ENCODE measurements around the gene C16orf96. TPM values are rescaled to one million over a fixed set of nuclear protein-coding genes. Genes with fewer than 3 reads are reported as not detected.

C16orf96 gene
- total RNA-seq, 2 donors from 2014 or later, result not detected

DNA sequence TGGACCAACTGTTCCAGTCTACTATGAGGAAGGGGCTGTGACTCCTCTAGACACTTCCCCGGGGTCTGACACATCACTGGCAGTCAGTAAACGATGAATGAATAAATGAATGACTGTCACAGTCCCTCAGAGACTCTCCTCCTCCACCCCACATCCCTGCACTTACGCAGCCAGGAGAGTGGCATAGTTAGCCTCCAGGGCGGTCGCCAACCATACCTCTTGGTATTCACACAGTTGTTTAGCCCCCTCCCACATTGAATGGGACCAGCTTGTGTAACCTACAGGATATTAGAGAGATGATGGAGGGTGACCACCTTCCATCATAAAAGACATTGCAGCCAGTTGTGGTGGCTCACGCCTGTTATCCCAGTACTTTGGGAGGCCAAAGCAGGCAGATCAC, 32.8 kb downstream of the C16orf96 start:
- ATAC-seq, result no peak
- H3K9me3 Mint-ChIP-seq, result no peaks in the 10 kb centered on the region
- H3K27ac Mint-ChIP-seq, result no peak overlapping the region
- no peaks in the 10 kb centered on the region for H3K36me3 Mint-ChIP-seq
- H3K27me3 Mint-ChIP-seq, result peaks cover 4 to 7% of the 10 kb centered on the region in 2 donors
- peaks cover 0 to 3% of the 10 kb centered on the region in 2 donors for H3K4me1 Mint-ChIP-seq (ENCODE audit: low read depth in 2 of 2)
- H3K4me3 Mint-ChIP-seq, result no peak overlapping the region
- no peak for DNase-seq (ENCODE audit: low spot score)

DNA sequence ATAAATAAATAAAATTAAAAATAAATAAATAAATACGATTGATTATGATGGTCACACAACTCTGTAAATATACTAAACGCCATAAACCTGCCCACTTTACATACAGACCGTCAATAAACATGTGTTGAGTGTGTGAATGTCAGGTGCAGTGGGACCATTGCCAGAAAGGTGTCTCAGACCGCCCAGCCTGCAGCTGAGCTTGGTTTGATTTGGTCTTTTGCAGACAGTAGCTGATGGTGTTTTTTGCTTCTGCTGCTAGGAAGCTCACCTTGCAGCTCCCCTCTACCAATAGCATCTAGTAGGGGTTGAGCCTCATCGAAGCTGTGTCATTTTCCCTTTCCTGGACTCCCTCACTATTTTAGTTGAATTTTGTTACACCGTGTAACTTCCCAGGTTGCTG, 35.1 kb downstream of the C16orf96 start:
- Mint-ChIP-seq H3K36me3 (no peaks in the 10 kb centered on the region), H3K4me1 (ENCODE audit: low read depth in 2 of 2) (no peaks in the 10 kb centered on the region)
- ATAC-seq, result no peak

DNA sequence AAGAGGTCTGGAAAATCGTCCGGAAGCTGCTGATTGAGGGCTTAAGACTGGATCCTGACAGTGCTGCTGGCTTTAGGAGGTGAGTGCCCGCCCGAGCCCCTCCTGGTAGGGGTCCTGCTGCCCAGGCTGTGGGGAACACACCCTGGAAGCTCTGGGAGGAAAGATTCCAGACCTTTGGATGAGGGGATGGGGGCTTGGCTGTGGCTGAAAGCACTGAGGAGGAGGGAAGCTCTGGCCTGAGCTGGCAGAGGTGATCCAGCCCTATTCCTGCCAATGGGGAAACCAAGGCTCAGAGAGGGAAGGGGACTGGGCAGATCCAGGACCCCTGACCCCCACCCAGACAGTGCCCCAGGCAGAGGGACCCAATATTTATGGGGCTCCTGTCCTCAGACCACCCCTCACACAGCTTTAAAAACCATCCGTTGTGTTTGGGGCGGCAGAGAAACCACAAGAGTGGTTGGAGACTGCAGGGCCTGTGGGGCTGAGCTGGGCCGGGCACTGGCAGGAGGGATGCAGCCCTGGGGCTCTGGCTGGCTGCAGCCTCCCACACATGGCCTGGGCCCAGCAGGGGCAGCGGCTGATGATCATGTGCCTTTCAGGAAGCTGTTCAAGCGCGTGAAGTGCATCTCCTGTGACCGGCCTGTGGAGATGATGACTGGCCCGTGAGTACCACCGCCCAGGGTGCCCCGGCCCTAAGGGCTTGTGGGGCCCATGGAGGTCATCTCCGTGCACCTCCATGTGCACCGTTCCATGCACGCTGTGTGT, 35.7 kb downstream of the C16orf96 start:
- Mint-ChIP-seq H3K9me3 (no peaks in the 10 kb centered on the region), H3K36me3 (no peaks in the 10 kb centered on the region), H3K4me3 (no peak overlapping the region), H3K27ac (no peak overlapping the region), H3K27me3 (no peaks in the 10 kb centered on the region), H3K4me1 (ENCODE audit: low read depth in 2 of 2) (no peaks in the 10 kb centered on the region)
- DNase-seq (ENCODE audit: low spot score) (no peak), ATAC-seq (no peak)

More for the DNA sequence above, 35.1 kb downstream of the C16orf96 start:
- Mint-ChIP-seq H3K27ac (no peak overlapping the region), H3K4me3 (no peak overlapping the region), H3K9me3 (no peaks in the 10 kb centered on the region), H3K27me3 (no peaks in the 10 kb centered on the region)
- DNase-seq (ENCODE audit: low spot score), result no peak

DNA sequence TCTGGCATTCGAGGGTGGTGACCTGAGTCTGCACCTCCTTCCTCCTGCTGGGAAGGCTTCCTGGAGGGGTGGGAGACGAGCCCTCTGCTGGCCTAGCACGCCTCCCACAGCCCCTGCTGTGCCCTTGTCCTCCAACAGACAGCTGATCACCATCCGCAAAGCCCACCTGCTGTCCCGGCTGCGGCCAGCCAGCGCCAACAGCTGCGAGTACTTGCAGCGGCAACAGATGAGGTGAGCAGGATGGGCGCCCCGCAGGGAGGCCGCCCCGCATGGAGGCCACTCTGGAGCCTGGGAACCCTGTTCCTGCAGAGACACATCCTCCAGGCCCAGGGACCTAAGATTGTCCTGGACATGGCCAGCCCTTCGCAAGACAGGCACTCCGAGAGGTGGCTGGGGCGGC, 36.9 kb downstream of the C16orf96 start:
- H3K36me3 Mint-ChIP-seq, result no peaks in the 10 kb centered on the region
- no peaks in the 10 kb centered on the region for H3K9me3 Mint-ChIP-seq
- no peak overlapping the region for H3K27ac Mint-ChIP-seq
- H3K27me3 Mint-ChIP-seq, result no peaks in the 10 kb centered on the region
- H3K4me3 Mint-ChIP-seq, result no peak overlapping the region
- H3K4me1 Mint-ChIP-seq (ENCODE audit: low read depth in 2 of 2), result no peaks in the 10 kb centered on the region
- DNase-seq (ENCODE audit: low spot score) (no peak), ATAC-seq (no peak)

DNA sequence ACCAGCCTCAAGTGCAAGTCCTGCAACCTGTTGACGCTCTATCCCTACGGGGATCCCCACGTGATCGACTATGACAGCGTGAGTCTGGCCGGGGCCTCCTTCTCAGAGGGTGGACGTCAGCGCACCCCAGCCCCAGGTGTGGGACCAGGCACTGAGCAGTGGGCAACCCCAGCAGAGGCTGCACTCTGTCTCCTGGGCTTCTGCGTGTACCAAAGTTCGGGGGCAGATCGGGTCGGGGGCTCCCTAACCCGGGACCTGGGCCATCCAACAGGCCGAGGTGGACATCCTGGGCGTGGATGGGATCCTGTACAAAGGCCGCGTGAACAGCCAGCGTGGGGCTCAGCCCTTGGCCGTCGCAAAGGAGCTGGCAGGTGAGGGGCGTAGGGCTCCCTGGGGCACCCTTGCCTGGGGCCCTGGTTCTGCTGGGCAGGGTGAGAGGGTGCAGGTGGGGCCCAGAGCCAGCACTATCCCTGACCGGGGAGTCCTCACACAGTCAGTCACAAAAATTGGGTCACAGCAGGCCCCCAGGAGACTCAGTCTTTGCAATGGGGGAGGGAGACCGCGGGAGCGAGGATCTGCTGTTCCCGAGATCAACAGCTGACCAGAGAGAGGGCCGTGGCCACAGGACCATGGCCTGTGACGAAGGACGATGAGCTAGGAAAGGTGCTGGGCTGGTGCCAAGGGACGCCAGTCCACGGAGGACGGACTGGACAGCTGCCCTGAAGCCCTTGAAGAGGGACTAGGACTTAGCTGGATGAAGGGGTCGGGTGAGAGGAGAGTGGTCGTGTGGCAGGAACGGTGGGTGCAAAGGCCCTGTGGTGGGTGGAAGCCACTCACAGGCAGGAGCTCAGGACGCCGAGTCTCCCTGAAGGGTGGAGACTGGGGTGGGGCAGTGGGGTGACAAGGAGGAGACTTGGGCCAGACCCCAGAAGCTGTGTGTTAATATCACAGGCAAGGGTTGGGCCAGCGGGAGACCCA, 38.6 kb downstream of the C16orf96 start:
- Mint-ChIP-seq H3K36me3 (no peaks in the 10 kb centered on the region), H3K4me1 (ENCODE audit: low read depth in 2 of 2) (no peaks in the 10 kb centered on the region), H3K4me3 (no peak overlapping the region), H3K9me3 (no peaks in the 10 kb centered on the region), H3K27me3 (no peaks in the 10 kb centered on the region), H3K27ac (no peak overlapping the region)
- ATAC-seq (peak in 1 of 2 donors; percentile 32), DNase-seq (ENCODE audit: low spot score) (no peak)

DNA sequence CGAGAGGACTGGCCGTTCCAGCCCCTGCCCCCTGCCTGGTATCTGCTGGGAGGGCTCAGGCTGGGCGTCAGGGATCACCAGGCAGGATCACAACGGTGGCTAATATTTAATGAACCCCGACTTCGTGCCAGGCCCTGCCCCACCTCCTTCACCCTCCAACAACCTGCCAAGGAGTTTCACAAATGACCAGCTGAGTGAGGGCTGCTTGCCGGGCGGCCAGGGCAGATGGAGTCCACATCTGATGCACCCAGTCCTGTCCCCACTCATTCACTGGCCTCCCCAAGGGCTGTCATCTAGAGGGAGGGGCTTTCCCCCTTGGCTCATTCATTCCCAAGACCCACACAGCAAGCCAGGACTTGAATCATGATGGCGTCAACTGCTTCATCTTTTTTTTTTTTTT, 41.0 kb downstream of the C16orf96 start:
- ATAC-seq, result no peak
- Mint-ChIP-seq H3K27me3 (peaks cover 0 to 3% of the 10 kb centered on the region in 2 donors), H3K36me3 (no peaks in the 10 kb centered on the region), H3K27ac (no peak overlapping the region), H3K4me3 (no peak overlapping the region), H3K4me1 (ENCODE audit: low read depth in 2 of 2) (peaks cover 0 to 3% of the 10 kb centered on the region in 2 donors), H3K9me3 (no peaks in the 10 kb centered on the region)
- no peak for DNase-seq (ENCODE audit: low spot score)

DNA sequence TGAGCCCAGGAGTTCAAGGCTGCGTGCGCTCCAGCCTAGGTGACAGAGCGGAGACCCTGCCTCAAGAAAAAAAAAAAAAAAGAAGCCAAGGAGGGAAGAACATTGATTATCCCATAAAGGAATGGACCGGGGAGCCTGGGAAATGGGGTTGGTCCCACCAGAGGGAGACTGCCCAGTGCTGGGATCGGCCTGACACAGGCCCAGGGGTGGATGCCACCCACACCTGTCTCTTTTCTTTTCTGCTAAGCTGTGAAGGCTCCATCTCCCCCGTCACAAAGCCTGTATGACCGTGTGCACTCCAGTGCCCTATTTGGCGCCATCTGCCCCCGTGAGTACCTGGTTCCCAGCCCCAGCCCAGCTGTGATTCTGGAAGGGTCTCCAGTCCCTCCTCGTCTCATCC, 42.9 kb downstream of the C16orf96 start:
- ATAC-seq (peak in 1 of 2 donors; percentile 37), DNase-seq (ENCODE audit: low spot score) (no peak)
- Mint-ChIP-seq H3K4me3 (no peak overlapping the region), H3K9me3 (no peaks in the 10 kb centered on the region), H3K4me1 (ENCODE audit: low read depth in 2 of 2) (peaks cover 0 to 3% of the 10 kb centered on the region in 2 donors), H3K36me3 (no peaks in the 10 kb centered on the region), H3K27ac (no peak overlapping the region), H3K27me3 (peaks cover 0 to 3% of the 10 kb centered on the region in 2 donors)

DNA sequence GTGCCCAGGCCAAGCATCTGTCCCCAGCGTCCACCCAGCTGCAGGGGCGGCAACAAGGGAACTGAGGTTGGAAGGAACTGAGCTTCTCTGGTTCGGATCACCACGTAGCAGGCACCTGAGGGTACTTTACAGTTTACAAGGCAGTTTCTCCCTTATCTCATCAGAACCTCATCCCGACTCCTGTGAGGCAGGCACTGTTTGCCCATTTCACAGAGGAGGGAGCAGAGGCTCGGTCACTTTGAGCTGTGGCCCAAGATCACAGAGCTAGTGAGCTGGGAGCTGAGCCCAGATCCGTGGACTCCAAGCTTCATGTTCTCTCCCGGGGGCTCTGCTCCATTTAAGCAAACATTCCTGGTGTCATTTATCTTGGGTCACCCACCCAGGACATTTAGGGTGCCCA, 43.4 kb downstream of the C16orf96 start:
- H3K4me3 Mint-ChIP-seq, result no peak overlapping the region
- H3K36me3 Mint-ChIP-seq, result no peaks in the 10 kb centered on the region
- H3K27me3 Mint-ChIP-seq, result peaks cover 0 to 3% of the 10 kb centered on the region in 2 donors
- ATAC-seq (no peak), DNase-seq (ENCODE audit: low spot score) (no peak)
- no peaks in the 10 kb centered on the region for H3K9me3 Mint-ChIP-seq
- no peak overlapping the region for H3K27ac Mint-ChIP-seq
- H3K4me1 Mint-ChIP-seq (ENCODE audit: low read depth in 2 of 2), result peaks cover 0 to 3% of the 10 kb centered on the region in 2 donors

DNA sequence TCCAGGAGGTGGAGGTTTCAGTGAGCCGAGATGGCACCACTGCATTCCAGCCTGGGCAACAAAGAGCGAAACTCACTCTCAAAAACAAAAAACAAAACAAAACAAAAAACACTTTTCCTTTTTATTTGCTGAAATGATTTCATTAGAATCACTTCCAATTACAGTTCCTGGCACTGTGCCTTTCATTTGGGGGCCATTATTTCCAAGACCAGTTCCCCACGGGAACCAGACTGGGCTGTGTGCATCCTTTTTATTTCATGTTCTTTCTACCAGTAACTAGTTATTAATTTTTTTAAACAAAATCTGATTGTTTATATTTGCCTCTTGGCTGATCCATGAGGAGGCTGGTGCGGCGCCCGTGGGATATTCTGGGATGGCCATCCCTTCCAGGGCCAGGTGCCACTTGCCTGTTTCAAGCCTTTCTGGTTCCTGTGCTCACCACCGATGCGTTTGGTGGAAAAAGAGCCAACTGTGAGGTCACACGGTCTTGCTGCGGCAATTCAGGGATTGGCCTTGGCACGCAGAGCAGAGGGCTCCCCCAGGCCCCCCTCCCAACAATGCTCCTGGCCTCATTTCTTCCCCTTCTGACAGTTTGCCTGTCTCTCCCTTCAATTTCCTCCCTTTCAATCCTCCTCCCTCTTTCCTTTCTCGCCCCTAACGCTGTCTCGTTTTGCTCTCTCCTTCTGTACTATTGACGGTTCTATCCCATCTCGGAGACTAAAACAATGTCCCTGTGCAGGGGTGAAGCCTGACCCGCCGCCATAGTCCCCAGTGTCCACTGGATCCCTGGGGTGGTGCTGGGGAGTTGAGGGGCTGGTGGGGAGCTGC, 45.1 kb downstream of the C16orf96 start:
- Mint-ChIP-seq H3K4me3 (no peak overlapping the region), H3K27me3 (peaks cover 0 to 3% of the 10 kb centered on the region in 2 donors), H3K27ac (no peak overlapping the region), H3K36me3 (no peaks in the 10 kb centered on the region), H3K9me3 (no peaks in the 10 kb centered on the region), H3K4me1 (ENCODE audit: low read depth in 2 of 2) (peaks cover 0 to 3% of the 10 kb centered on the region in 2 donors)
- DNase-seq (ENCODE audit: low spot score) (no peak), ATAC-seq (no peak)

DNA sequence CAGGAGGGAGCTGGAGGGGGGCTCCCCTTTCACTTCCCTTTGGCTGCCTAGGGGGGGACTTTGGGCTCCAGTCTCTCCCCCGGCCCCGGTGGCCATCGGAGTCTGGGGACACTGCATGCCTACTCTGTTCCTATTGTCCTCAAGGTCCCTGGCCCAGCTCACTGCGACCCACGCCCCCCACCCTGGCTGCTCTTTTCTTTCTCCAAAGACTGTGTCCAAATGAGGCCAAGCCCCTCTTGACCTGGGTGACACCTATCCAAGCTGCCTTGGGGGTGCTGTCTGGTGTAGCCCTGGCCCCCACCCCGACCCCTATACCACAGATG, 45.7 kb downstream of the C16orf96 start:
- no peak for DNase-seq (ENCODE audit: low spot score)
- Mint-ChIP-seq H3K27me3 (peaks cover 0 to 3% of the 10 kb centered on the region in 2 donors), H3K4me1 (ENCODE audit: low read depth in 2 of 2) (peaks cover 0 to 3% of the 10 kb centered on the region in 2 donors)

DNA sequence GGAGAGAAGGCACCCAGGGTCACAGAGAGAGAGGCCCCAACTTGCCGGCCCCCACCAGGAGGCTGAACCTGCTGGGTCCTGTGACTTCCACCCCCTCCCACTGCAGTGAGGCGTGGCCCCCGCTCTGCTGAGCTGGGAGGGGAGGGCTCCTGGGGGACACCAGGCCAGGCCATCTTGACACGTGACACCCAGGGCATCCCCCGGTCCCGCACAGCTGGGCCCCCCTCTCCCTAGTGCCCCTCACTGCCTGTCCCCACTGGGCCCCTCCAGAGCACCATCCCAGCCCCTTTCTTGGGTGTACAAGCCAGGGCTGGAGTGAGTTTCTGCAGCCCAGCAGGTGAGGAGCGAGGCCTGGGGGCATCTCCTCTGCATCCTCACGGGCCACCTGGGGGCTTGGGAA, 46.2 kb downstream of the C16orf96 start:
- Mint-ChIP-seq H3K4me1 (ENCODE audit: low read depth in 2 of 2) (peaks cover 0 to 3% of the 10 kb centered on the region in 2 donors), H3K4me3 (no peak overlapping the region), H3K27ac (no peak overlapping the region), H3K9me3 (no peaks in the 10 kb centered on the region), H3K36me3 (no peaks in the 10 kb centered on the region), H3K27me3 (peaks cover 0 to 3% of the 10 kb centered on the region in 2 donors)
- DNase-seq (ENCODE audit: low spot score), result no peak
- peak in 1 of 2 donors; percentile 4 for ATAC-seq

More for the DNA sequence above, 45.7 kb downstream of the C16orf96 start:
- no peak overlapping the region for H3K27ac Mint-ChIP-seq
- no peaks in the 10 kb centered on the region for H3K9me3 Mint-ChIP-seq
- no peaks in the 10 kb centered on the region for H3K36me3 Mint-ChIP-seq
- no peak overlapping the region for H3K4me3 Mint-ChIP-seq
- ATAC-seq, result no peak

DNA sequence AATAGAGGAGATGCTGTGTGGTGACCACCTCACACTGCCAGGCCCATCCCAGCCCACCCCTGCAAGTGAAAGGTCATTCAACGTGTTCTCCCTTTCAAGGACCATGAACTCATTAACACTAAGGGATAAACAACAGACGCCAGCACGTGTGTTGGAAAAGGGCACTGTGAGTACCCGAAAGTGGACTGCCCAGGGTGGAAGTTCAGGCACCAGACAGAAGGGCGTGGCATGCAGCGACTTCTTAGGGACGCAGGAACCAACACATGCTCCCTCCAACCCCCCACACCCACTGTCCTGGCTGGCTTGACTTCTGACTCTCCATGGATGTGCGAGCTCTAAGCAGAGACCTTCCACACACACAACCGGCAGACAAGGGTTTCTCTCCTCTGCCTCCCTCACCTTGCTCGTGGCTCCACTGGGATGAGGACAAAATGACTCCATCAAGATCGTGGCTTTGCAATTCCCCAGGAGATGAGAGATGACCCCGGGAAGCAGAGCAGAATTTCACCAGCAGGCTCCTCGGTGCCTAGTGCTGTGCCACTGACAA, 47.6 kb downstream of the C16orf96 start:
- no peaks in the 10 kb centered on the region for H3K9me3 Mint-ChIP-seq
- ATAC-seq (no peak), DNase-seq (ENCODE audit: low spot score) (no peak)
- no peak overlapping the region for H3K27ac Mint-ChIP-seq
- H3K27me3 Mint-ChIP-seq, result peaks cover 0 to 3% of the 10 kb centered on the region in 2 donors
- H3K4me1 Mint-ChIP-seq (ENCODE audit: low read depth in 2 of 2), result peaks cover 0 to 3% of the 10 kb centered on the region in 2 donors
- H3K4me3 Mint-ChIP-seq, result no peak overlapping the region
- no peaks in the 10 kb centered on the region for H3K36me3 Mint-ChIP-seq

DNA sequence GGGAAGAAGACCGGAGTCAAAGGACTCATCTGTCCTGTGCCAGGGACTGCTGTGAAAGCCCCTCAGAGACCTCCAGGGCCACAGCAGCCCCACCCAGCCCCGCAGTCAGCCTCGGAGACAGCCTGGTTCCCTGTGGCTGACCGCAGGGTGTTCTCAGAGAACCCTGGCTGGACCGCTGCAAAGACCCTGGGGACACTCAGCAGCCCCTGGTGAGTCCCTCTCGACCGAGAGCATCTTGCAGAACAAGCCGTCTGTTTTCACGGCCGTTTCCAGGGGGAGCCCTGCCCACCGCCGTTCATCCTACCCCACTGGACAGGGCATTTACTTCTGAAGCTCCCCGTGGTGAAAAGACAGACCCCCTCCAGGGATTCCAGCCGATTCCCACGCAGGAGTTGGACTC, 48.3 kb downstream of the C16orf96 start:
- Mint-ChIP-seq H3K36me3 (no peaks in the 10 kb centered on the region), H3K4me3 (no peak overlapping the region), H3K9me3 (no peaks in the 10 kb centered on the region), H3K27ac (no peak overlapping the region), H3K4me1 (ENCODE audit: low read depth in 2 of 2) (peaks cover 0 to 3% of the 10 kb centered on the region in 2 donors), H3K27me3 (peaks cover 0 to 3% of the 10 kb centered on the region in 2 donors)
- no peak for ATAC-seq
- no peak for DNase-seq (ENCODE audit: low spot score)
